GM19468 (cell line): Measurements from ENCODE around the gene RBM10.
"Not testable (repeated sequence)": the region's sequence is repeated elsewhere in the genome, so short reads cannot be mapped to it uniquely, and the experiment has no call there.

Experiments
- ATAC-seq: cut with Tn5 transposase; IDR thresholded peaks from one replicate; pipeline ENCODE4 v1.9.1; 2021; ENCODE audit warnings: mild to moderate bottlenecking, moderate library complexity, moderate number of reproducible peaks; ENCODE audit not compliant: unreplicated experiment; ENCODE audit errors: extremely low read depth

Gene RBM10, protein sequence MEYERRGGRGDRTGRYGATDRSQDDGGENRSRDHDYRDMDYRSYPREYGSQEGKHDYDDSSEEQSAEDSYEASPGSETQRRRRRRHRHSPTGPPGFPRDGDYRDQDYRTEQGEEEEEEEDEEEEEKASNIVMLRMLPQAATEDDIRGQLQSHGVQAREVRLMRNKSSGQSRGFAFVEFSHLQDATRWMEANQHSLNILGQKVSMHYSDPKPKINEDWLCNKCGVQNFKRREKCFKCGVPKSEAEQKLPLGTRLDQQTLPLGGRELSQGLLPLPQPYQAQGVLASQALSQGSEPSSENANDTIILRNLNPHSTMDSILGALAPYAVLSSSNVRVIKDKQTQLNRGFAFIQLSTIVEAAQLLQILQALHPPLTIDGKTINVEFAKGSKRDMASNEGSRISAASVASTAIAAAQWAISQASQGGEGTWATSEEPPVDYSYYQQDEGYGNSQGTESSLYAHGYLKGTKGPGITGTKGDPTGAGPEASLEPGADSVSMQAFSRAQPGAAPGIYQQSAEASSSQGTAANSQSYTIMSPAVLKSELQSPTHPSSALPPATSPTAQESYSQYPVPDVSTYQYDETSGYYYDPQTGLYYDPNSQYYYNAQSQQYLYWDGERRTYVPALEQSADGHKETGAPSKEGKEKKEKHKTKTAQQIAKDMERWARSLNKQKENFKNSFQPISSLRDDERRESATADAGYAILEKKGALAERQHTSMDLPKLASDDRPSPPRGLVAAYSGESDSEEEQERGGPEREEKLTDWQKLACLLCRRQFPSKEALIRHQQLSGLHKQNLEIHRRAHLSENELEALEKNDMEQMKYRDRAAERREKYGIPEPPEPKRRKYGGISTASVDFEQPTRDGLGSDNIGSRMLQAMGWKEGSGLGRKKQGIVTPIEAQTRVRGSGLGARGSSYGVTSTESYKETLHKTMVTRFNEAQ

DNA sequence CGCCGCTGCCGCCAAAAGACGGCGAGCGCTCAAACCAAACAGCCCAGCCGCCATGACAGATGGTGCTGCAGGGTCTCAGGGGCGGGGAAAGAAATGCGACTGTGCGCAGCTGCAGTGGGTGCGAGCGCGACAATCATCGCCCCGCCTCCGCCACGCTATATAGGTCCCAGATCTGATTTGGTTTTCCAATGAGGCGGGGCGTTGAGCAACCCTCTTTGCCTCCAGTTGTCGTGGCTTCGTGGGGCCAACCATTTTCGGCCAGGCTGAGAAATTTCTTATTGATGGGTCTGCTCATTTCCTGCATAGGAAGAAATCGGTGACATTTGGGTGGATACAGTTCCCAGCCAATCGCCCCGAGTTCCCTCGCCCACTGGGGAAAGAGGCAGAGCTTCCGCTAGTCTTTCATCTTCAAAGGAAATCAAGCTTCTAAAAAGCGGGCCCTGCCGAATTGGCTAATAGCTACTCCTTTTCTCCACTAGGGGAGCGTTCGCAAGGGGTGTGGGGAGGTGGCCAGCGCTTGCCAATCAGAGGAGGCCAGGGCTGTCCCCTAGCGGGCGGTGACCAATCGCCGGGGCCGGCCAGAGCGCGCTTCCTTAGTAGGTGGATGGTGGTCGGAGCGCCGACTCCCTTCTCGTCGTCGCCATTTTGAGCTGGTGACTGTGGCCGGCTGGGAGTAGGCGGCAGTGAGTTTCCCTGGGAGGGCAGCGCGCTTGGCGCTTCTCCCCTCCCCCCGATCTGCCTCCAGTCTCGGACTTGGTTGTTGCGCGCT is at the start of gene RBM10, which contains the start of gene NDUFB11:
TSS of gene RBM10 (plus strand) at position 596 of the 769 bp plus-strand sequence. CDS start 2,261 bp downstream, outside the sequence.
TSS of gene NDUFB11 (minus strand) at position 77 of the 769 bp plus-strand sequence. CDS start at position 54, 23 bp downstream.
- peak; percentile 51 for ATAC-seq

DNA sequence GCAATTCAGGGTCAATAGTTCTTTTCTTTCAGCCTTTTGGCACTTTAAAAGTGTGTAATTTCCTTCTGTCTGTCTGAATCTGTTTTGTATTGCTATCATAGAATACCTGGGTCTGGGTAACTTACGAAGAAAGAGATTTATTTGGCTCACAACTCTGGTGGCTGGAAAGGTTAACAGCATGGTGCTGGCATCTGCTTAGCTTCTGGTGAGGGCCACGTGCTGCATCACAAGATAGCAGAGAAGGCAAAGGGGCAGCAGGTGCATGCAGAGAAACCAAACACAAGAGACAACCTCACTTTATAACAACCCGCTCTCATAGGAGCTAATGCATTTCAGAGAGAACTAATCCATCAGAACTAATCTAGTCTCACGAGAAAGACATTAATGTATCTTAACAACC is 48.0 kb upstream of the RBM10 start:
- no peak for ATAC-seq

DNA sequence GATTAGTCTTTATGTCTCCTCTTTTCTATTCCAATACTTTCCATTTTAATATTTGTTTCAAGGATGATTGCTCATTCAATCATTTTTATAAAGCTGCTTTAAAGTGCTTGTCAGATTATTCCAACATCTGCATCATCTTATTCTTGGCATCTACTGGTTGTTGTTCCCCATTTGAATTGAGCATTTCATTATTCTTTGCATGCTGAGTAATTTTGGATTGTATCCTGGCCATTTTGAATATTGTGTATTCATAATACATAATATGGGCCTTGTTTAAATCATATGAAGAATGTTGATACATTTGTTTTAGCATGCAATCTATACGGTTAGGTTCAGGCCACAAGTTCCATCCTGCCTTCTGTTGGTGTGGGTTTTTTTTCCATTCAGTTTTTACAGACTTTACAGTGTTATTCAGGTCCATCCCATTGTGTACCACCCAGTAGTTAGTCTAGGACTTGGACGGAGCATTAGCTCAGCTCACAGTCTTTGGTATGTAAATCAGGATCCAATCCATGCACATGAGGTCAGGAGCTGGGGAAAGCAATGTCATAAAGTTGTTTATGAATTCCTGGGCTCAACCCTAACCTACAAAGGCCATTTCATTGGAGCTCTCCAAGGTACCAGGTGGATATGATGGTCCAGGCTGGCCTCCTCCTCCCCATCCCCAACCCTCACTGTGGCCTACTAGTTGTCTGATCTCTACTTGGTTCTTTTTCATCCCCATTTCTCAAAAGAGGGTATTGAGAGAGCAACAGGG is 46.5 kb upstream of the RBM10 start:
- no peak for ATAC-seq

DNA sequence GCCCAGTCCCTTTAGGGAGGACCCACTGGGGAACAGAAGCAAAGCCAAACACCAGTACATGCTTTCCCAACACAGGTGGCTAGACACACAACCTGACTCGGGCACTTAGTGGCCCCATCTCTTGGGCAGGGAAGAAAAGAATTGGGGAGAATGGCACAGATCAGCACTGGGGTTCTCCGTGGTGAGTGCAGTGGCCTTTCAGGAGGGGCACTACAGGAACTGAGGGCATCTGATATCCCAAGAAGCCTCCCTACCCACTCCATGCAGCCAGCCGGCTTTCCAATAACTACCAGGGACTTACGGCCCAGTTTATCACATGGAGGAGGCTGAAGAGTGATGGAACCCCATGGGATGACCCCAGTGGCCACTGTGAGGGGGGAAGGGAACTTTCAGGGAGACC is 43.8 kb upstream of the RBM10 start:
- ATAC-seq: no peak

DNA sequence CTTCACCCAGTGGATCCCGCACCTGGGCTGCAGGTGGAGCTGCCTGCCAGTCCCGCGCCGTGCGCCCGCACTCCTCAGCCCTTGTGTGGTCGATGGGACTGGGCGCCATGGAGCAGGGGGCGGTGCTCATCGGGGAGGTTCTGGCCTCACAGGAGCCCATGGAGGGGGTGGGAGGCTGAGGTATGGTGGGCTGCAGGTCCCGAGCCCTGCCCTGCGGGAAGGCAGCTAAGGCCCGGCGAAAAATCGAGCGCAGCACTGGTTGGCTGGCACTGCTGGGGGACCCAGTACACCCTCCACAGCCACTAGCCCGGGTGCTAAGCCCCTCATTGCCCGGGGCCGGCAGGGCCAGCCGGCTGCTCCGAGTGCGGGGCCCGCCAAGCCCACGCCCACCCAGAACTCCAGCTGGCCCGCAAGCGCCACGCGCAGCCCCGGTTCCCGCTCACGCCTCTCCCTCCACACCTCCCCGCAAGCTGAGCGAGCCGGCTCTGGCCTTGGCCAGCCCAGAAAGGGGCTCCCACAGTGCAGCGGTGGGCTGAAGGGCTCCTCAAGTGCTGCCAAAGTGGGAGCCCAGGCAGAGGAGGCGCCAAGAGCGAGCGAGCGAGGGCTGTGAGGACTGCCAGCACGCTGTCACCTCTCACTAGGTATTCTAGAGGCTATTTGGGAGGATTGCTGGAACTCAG is 33.9 kb upstream of the RBM10 start:
- not testable (repeated sequence) for ATAC-seq

DNA sequence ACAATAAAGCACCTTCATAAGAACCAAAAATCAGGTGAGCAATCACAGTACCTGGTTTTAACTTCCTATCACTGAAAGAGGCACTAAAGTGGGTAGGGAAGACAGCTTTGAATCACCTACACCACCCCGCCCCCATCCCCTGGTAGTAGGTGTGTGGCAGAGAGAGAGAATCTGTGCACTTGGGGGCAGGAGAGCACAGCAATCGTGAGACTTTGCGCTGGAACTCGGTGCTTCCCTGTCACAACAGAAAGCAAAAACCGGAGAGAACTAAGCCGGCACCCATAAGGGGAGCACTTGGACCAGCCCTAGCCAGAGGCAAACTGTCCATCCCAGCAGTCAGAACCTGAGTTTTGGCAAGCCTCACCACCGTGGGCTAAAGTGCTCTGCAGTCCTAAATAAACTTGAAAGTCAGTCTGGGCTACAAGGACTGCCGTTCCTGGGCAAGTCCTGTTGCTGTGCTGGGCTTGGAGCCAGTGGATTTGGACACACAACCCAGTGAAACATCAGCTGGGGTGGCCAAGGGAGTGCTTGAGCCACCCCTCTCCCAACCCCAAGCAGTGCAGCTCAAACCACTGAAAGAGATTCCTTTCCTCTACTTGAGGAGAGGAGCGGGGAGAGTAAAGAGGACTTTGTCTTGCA is 32.6 kb upstream of the RBM10 start:
- ATAC-seq: no peak

DNA sequence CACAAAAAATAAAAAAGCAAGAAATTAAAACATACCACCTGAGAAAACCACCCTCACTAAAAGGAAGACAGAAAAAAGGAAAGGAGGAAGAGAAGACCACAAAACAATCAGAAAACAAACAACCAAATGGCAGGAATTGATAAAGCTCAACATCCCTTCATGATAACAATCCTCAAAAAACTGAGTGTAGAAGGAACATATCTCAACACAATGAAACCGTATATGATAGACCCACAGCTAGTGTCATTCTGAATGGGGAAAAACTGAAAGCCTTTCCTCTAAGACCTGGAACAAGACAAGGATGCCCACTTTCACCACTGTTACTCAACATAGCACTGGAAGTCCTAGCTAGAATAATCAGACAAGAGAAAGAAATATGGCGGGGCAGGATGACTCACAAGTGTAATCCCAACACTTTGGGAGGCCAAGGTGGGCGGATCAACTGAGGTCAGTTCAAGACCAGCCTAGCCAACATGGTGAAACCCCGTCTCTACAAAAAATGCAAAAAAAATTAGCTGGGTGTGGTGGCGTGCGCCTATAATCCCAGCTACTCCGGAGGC is 28.4 kb upstream of the RBM10 start:
- ATAC-seq: not testable (repeated sequence)

DNA sequence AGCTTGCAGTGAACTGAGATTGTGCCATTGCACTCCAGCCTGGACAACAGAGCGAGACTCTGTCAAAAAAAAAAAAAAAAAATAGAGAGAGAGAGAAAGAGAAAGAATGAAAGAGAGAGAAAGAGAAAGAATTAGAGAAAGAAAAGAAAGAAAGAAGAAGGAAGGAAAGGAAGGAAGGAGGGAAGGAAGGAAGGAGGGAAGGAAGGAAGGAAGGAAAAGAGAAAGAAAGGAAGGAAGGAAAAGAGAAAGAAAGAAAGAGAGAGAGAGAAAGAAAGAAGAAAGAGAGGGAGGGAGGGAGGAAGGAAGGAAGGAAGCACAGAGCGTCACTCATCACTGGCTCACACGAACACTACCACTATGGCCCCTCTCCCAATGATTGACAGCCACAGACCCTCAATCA is 20.6 kb upstream of the RBM10 start:
- not testable (repeated sequence) for ATAC-seq

DNA sequence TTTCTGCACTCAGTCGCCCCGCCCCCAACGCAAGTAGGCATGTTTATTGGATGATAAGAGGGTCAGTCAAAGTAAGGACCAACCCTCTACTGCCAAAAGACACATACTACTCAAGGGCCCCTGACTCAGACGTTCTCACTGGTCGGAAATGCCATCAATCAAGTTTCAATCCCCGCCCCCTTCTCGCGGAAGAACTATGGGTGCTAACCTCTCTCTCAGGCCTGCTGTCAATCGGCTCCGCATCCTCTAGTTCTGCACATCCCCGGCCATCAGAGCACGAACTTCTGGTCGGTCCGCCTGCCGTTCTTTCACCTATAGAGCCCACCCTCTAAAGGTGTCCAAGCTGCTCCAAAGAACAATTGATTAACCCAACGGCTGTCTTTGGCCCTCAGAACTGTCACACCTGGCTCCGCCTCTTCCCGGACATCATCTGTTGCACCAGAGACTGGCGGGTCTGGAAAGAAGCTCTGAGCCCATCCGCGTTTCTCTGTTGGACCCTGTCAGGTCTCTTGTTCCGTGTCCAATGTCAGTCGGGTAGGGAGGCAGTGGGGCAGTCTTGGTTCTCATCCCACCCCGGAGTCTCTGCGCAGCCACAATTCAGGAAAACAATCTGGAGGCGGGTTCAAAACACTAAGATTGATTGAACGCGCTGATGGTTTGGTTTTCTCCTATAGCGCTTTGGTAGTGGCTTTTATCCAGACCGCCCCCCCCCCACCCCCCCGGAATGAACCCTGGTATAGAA is 15.7 kb upstream of the RBM10 start:
- ATAC-seq: peak; percentile 97

DNA sequence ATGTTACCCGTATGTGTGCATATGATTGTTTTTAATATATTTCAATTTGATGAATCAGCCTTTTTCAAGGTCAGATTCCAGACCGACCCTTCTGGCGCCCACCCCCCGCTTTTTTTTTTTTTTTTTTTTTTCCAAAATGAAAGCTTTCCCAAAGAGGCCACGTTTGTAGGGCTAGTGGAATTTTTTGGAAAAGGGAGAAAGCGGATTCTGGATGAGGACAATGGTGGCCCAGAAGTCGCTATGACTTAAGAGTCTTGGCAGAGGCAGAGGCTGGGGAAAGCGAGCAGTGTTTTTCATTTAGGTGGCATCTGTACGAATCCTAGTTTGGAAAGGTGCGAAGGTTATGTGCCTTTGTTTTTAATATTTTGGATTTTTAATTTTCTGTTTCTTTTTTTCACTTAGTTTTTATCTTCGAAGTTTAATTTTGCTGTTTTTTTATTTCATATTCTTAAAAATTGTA is 15.1 kb upstream of the RBM10 start:
- ATAC-seq: no peak

DNA sequence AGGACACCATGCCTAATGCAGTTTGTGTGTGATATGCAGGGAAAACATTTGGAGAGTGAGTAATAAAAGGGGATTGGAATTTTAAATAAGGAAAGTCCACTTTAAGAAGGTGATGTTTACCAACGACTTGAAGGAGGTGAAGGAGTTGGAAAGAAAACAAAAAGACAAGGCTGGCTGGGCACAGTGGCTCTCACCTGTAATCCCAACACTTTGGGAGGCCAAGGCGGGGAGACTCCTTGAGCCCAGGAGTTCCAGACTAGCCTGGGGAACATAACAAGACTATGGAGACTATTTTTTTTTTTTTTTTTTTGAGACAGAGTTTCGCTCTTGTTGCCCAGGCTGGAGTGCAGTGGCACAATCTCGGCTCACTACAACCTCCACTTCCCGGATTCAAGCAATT is 11.5 kb upstream of the RBM10 start:
- ATAC-seq: no peak

DNA sequence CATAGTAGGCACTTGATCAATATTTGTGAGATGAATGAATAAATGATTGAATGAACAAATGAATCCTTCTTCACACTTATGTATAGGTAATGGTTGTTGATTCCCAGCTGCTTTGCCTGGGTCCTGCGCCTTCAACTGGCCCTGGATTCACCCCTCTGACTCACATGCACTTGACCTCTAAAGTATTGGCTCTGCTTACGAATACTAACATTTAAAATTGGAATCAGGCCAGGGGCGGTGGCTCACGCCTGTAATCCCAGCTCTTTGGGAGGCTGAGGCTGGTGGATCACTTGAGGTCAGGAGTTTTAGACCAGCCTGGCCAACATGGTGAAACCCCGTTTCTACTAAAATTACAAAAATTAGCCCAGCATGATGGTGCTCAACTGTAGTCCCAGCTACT is 9.4 kb upstream of the RBM10 start:
- ATAC-seq: not testable (repeated sequence)

DNA sequence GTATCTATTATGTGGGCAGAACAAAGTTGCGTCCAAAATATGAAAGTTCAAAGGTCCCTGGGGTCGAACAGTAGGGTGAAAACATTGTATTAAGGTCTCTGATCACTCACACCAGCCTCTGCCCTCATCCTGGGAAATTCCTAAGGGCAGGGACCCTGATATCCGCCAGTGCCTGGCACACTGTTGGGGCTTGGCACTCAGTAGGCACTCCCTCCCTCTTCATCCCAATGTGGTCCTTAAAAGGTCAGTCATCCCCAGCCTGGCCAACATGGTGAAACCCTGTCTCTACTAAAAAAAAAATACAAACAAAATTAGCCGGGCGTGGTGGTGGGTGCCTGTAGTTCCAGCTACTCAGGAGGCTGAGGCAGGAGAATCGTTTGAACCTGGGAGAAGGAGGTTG is 6.8 kb upstream of the RBM10 start:
- ATAC-seq: no peak

DNA sequence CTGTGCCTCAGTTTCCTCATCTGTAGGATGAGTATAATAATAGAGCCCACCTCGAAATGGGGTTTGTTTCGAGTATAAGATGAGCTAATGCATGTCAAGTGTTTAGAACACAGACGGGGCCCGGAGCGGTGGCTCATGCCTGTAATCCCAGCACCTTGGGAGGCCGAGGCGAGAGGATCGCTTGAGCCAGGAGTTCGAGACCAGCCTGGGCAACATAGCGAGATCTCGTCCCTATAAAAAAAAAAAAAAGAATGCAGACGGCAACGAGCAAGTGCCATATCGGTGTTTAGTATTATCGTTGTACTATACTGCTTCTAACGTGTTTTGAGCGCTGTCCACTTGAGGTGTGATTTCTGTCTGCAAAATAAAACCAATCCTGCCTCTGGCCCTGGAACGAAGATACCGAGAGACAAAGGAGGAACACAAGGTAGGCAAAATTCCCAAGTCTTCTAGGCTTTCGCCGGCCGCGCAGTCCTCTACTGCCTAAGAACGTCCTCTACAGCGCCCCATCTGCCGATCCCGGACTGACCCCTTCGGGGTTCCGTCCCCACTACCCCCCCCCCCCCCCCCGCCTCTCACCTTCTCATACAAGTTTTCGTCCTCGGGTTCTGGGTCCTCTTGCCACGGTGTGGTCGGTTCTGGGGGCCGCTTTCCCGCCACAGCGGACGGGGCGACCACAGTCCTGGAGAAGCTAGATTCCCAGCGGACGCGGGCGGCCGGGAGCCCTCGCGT is 961 bp upstream of the RBM10 start:
- no peak for ATAC-seq

DNA sequence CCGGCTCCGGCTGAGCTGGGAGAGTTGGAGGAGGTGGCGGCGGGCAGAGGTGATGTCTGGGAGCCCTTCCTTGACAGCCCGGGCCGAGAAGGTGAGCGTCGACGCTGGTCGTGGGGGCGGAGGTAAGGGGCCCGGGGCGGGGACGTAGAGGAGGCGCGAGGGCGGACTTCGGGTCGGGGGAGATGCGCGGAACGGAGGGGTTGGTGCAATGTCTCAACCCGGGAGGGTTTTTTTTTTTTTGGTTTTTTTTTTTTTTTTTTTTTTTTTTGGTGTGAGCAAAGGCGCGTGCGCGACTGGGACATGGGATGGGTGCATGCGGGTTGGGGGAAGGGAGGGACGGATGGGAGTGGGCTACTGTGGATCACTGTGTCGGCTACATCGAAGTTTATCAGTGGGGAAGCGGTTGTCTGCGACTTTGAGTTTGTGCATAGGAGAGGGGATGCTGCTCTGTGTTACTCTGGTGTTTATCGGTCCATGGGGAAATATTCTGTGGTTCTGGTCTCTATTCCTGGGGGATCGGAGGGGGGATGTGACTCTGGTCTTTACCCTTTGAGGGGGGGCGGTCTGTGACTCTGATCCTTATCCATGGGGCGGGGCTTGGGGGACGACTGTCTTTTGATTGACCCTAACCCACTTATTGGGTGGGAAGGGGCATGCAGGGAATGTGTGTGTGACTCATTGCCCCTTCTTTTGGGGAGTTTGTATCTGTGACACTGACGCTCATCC is 537 bp downstream of the RBM10 start:
- ATAC-seq: no peak
